22Rv1 (cell line): ENCODE data around the gene FOXI1.

Experiments used
- H3K27ac ChIP-seq: fragments of 450-650 bp; 2 replicates; pipeline ENCODE4 v1.5.1; 2017
- CTCF ChIP-seq: fragments of 450-650 bp; IDR thresholded peaks from 2 replicates; pipeline ENCODE4 v1.5.1; 2017; ENCODE audit warnings: mild to moderate bottlenecking
- ZFX ChIP-seq: fragments of 450-650 bp; IDR thresholded peaks from 2 replicates; pipeline ENCODE4 v1.6.1; 2017; ENCODE audit warnings: antibody characterized with exemption, borderline replicate concordance

The FOXI1 gene

GRCh38 chr5:170105642-170106611, at the start of gene FOXI1:
Gene FOXI1 (plus strand): TSS chr5:170105897. CDS start chr5:170105958, 61 bp downstream.
- H3K27ac ChIP-seq, result no peak within 1 kb of the TSS
- TF ChIP-seq ZFX (no peak), CTCF (no peak)

GRCh38 chr5:170056561-170057267, 49.0 kb upstream of the FOXI1 start:
- TF ChIP-seq CTCF (no peak), ZFX (no peak)
- no peak overlapping the region for H3K27ac ChIP-seq

GRCh38 chr5:170057311-170057710, 48.4 kb upstream of the FOXI1 start:
- H3K27ac ChIP-seq, result no peak overlapping the region
- TF ChIP-seq ZFX (no peak), CTCF (no peak)

- no peak overlapping the region for H3K27ac ChIP-seq
- TF ChIP-seq ZFX, result no peak
- no peak for TF ChIP-seq CTCF
These were observed 46.5 kb upstream of the FOXI1 start for GRCh38 chr5:170059221-170059620.

- TF ChIP-seq CTCF (no peak), ZFX (no peak)
- no peak overlapping the region for H3K27ac ChIP-seq
These were observed 38.5 kb upstream of the FOXI1 start for GRCh38 chr5:170067152-170067551.

- no peak for TF ChIP-seq ZFX
- no peak for TF ChIP-seq CTCF
- no peak overlapping the region for H3K27ac ChIP-seq
These were observed 38.0 kb upstream of the FOXI1 start for GRCh38 chr5:170067574-170068170.
